NCI-H2171 (cell line): Measurements from ENCODE around the gene SH3RF3.

Experiments
- DNase-seq: peaks from one replicate; lab custom pipeline; 2025; lab: John Stamatoyannopoulos, UW

The SH3RF3 gene

DNA sequence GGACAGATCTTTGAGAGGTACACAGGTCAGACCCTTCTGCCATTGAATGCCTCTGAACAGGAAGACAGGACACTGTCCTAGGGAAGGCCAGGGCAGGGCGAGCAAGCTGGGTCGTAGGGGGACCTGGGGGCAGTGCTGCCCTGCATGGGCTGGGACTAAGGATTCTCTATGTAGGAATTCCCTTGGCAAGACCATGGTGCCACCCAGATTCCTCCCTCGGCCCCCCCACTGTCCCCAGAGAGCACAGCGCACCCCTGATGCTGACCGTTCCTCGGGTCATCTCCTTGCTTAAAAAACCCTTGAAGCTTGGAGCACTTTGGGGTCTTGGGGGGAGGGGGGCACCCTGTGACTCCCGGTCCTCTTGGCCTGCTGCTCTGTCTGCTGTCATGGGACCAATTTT, 289.7 kb downstream of the SH3RF3 start:
- no peak for DNase-seq

DNA sequence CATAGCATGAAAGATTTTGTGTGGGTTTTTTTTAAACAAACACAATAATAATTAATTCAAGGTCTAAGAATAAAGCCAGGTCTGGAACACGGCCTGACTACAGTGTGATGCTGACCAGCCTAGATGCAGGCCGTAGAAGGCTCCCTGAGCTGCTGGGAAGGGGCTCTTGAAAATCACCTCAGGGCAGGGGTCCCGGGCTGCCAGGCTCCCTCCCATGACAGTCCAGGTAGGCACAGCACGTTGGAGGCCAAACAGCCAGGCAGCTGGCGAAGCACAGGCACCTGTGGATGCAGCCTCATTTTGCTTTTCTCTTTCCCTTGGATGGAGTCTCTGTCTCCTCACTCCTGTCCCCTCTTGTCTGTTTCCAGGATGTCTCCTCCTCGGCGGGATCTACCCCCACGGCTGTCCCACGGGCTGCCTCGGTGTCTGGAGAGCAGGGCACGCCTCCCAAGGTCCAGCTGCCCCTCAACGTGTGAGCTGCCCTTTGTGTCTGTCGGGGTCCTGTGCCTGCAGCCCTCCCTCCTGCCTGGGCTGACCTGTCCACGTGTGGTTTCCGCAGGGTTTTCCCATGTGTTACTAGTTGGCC, 290.3 kb downstream of the SH3RF3 start:
- DNase-seq = no peak

DNA sequence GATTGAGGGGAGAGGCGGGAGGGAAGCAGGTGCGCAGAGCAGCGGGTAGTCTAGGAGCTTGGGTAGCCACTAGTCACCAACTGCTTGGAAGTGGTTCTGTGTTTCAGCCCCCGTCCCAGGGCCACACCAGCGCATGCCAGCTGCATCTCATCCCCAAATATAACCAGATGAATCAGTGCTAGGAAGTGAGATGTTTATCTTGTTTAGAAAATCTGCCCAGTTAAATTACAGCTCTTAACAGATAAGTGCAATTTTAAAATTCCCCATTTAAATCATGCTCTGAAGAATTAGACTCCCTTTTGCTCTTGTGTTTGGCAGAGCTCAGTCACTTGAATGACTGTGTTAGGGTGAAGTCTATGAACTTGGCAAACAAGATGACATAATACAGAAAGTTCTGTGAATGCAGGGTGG, 291.0 kb downstream of the SH3RF3 start:
- DNase-seq = no peak

DNA sequence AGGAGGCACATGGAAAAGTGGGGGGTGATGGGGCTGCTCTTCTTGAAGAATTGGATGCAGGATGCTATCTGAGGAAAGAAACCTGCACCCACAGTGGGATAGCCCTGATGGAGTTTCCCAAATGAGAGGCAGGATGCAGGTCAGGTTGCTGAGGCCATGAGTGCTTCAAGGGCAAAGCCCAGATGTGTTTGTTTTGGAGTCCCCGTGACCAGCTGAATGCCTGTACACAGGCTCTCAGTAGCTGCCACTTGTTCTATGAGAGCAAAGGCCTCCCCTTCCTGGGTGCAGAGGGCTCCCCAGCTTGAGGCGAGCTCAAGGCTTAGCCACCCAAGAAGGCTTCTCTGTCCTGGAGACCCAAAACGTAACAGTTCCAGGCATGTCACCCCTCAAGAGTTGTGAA, 292.1 kb downstream of the SH3RF3 start:
- DNase-seq = no peak

DNA sequence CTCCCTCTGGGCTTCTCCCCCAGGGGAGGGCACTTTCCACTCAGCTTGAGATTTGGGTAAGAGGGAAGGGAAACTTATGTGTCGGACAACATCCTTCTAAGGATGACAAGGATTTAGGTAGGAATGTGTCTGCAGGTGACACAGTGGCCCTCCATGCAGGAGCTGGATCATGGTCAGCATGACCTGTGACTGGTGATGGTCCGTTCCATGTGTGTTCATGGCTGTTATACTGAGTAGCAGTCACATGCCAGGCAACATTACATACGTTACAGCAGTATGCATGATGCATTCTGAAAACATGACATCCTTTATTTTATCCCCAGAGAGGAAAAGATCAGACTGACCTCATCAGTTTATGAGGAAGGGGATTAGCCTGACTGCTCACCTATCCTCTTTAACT, 292.6 kb downstream of the SH3RF3 start:
- DNase-seq = no peak

DNA sequence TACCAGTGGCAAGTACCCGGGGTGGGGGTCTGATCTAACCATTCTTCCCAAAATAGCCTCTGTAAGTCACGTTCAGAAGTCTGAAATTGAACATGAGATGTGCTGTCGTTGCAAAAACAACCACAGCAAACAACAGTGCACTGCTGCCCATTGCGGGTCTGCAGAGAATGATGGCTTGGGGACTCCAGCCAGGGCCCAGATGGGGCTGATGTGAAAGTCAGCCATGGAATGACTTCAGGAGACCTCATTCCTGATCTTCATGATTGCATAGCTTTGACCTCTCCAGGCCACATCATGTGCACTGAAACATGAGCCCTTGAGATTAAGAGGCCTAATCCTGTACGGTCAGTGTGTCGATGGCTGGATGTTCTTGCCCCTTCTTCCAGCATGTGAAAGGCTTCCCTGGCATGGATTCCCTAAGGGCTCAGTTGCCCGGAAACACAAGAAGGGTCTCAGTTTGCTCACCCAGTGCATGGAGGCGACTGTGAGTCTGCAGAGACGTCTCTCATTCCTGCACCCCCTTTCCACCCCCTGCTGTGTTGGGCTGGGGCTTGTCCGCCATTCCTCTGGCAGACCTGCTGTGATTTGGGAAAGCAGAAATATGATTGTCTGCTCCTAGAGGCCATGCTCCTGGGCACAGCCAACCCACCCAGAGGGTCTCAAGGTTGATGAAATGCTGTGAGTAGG, 293.2 kb downstream of the SH3RF3 start:
- DNase-seq = no peak

DNA sequence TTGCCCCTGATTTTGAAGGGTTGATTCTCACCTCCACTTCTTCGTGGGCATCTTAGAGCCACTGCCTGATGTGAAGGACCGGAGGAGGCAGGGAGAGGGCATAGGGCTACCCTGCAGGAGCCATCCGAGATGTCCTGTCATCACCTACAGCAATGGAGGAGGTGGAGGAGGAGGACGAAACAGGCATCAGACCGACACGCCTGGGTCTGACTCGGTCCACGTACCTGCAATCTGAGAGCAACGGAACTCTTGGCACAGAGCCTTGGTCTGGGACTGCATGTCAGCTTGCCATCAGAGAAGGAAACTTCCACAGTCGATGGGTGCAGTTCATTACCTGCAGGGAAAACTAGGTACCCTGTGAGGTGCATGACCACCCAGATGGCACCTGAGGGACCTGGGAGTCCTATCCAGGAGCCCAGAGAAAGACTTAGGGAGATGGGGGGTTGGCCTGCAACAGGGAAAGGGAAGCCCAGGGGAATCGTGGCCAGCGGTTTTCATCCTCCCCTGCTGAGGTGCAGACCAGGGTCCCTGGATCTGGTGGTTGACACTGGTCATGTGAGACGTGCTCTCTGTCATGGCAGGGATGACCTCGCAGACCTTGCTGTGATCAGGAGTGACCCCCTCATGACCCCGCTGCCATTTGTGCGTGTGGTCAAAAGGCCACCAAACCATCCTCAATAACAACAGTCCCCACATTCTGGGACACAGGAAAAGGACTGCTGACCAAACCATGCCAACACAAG, 293.9 kb downstream of the SH3RF3 start:
- no peak for DNase-seq

DNA sequence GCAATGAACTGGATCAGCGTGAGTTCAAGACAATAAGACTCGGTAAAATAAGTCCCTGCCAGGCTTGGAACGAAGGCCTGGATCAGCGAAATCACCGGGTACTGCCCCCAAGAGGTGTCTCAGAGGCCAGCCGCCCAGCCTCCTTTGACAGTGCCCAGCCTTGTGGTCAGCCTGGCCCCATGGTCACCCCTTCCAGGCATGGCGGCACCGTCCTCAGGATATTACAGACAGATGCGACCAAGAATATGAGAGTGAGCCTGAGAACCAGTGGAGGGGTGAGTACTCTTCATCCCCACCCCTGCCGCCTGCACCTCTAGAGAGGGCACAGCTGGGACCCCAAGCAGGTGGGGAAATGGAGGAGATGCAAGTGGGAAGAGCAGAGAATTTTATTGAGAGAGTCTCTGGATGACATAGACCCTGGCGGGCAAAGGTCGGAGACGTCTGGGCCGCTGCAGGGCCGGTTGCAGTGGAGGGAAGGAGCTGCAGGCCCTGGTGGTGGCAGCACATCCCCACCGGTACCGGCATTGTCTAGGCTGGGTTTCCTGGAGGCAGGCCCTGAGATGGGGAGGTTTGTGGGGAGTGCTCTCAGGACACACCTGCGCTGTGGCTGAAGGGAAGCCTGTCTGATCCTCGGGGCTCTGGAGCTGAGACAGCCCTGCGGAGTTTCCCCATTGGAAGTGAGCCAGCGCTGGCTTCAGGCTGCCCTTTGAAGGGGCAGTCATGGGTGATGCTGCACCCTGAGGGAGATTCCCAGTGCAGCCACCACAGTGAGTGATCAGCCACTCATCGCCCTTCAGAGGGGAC, 294.8 kb downstream of the SH3RF3 start:
- DNase-seq = no peak

DNA sequence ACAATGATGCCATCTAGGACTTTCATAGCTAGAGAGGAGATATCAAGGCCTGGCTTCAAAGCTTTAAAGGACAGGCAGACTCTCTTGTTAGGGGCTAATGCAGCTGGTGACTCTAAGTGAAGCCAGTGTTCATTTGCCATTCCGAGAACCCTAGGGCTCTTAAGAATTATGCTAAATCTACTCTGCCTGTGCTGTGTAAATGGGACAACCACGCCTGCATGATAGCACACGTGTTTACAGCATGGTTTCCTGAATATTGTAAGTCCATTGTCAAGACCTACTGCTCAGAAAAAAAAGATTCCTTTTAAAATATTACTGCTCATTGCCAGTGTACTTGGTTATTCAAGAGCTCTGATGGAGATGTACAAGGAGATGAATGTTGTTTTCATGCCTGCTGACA, 296.4 kb downstream of the SH3RF3 start:
- DNase-seq = no peak

DNA sequence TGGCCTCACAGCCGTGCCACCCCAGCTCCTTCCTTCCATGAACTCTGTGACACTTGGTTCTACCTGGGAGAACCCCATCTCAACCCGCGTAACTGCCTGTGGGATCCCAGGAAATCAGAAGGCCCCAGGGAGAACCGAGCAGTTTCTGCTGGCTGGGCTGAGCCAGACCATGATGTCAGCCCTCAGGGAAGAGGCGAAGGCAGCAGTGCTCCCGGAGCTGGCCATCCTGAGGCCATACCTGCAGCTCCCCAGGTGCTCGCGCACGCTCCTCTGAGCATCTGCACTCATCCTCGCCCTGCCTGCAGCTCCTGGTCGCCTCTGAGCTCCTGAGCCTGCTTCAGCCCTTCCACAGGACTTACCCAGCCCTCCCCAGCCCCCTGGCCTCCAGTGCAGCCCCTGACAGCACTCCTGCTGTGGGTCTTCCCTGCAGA, 298.7 kb downstream of the SH3RF3 start:
- no peak for DNase-seq

DNA sequence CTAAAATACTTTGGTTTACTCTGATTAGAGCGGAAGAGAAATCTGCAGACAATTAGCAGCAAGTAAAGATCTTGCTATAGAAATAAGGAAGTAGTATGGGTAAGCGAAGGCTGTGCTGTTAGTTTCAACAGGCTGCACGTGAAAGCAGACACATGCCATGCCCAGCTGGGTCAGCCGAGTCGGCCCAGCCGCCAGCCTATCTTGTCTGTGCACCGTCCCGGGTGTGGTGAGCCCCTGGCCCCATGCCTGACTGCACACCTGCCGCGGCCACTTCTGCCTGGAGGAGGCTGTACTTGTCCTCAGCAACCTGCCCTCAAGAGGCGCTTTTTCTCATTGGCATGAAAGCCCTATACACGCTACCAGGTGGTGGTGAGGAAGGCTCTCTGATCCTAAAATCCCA, 299.3 kb downstream of the SH3RF3 start:
- no peak for DNase-seq

DNA sequence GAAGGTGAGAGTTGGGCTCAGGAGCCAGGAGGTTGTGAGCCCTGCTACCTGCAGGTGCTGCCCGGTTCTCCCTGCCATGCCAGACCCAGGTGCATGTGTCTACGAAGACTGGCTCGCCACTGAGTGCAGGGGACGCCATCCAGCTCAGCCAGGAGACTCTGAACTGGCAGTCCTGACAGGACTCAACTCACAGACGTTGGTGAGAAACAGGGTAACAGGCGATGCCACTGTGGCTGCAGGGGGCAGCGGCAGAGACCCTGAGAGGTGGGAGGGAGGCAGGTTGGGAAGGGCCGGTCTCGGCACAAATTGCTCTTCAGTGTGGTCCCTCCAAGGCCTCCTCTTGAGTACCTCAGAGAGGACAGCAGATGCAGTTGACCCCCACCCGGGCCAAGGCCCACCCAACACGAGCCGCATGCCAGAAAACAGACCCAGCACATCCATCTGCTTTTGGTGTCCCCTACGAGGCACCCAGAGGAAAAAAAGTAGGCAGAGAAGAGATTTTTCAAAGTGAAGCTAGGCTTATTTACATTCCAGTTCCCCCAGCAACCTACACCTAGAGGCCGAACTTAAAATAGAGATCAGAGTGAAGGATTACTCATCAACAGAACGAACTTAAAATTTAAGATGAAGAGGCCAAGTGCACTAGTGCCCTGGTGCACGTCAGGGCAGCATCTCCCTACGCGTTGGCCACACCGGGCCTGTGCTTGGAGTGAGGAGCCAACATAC, 300.0 kb downstream of the SH3RF3 start:
- no peak for DNase-seq

DNA sequence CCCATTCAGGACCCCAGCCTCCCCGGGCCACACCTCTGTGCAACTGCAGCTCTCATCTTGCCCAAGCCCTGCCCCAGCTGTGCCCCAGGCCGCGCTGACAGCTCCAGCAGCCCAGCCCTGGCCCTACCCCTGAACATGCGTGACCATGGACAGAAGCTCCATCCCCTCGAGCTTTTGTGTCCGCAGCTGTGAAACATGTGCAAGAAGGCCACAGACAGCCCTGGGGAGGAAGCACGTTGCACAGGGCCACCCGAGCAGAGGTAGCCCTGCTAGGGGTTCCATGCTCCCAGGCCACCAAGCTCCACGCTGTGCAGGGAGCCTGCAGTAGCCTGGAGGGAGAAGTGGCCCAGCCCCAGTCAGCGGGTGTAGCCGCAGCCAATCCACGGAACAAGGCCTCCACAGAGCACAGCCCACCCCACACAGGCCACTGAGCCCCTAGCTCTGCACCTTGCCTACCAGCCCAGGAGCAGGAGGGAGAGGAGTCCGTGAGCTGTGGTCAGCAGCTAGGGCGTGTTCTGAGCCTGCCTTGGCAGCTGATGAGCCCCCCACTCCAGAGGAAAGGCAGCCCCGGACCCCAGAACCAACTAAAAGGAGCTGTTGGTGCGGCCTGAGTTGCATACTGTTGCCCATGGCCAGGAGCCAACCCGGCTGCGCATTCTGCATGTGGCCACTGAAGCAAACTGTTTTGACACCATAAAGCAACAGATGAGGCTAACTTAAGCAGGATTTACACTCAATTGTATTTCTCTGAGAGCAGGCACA, 300.7 kb downstream of the SH3RF3 start:
- DNase-seq = no peak

DNA sequence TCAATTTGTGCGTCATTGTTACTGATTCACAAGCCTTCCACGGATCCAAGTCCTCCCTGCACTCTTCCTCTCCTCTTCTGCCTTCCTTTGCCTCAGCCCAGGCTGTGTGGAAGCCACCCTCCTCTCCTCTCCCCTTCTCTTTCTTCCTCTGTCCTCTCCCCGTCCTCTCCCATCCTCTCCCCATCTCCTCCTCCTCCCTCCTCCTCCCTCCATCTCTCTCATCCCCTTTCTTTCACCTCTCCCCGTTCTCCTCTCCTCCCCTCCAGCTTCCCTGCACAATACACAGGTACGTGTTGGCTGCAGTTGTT, 301.3 kb downstream of the SH3RF3 start:
- no peak for DNase-seq

DNA sequence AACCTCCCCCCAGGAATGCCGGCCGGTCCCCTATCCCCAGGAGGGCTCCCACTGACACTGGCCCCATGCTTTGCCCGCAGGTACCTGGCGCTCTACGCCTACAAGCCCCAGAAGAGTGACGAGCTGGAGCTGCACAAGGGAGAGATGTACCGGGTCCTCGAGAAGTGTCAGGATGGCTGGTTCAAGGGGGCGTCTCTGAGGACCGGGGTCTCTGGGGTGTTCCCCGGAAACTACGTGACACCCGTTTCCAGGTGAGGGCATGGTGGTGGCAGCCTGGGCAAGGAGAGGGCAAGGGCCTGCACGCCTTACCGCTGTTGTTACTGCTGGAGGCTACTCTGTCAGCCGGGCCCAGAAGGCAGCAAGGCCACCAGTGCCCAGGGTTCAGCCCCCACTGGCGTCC, 303.4 kb downstream of the SH3RF3 start:
- DNase-seq = no peak

DNA sequence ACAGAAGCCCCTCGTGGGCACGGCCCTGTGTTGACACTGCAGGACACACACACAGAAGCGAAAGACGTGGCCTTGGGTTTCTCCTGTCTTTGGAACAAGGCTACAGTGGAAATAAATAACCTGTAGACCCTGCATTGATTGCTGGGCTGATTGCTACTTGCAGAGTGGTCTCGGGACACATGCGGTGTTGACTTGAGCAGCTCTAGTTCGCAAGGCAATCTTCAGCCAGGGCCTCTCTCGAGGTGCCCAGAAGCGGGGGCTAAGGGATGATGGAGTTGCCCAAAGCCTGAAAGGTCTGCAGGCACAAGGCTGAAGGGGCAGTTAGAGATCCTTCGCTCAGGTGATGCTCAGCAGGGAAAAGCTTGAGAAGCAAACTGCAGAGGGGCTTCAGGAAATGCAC, 304.5 kb downstream of the SH3RF3 start:
- no peak for DNase-seq

DNA sequence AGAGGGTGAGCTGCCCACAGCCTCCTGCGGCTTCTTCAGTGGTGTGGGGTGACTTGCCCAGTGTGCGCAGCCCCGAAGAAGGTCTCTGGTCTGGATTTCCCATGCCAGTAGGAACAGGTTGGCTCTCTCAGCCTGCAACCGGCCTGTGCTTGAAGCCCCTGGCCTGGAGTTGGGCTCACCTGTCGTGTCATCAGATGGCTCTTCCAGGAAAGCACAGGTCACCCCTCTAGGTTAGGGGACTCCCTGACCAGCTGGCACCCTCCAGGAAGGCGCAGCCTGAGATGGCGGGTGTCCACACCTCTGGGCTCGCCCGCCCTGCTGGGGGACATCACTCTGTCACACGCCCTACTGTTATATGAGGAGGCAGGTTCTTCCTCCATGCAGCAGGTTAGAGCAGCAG, 304.9 kb downstream of the SH3RF3 start:
- DNase-seq = no peak

DNA sequence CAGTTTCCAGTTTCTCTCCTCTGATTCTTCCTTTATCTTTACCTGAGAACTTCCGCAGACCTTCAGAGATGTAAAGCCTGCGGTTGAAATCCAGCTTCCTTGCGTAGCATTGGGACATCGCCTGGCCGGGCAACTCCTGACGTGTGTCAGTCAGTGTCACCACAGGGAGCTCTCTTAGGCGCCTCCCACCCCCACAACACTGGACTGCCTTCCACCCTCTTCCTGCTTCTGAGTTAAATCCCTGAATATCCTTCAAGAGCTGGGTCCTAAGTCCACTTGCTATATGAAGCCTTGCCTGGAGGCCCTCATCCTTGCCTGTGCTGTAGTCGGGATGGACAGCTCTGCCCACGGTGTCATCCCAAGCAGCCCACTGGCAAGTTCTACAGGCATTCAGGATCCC, 305.3 kb downstream of the SH3RF3 start:
- no peak for DNase-seq

DNA sequence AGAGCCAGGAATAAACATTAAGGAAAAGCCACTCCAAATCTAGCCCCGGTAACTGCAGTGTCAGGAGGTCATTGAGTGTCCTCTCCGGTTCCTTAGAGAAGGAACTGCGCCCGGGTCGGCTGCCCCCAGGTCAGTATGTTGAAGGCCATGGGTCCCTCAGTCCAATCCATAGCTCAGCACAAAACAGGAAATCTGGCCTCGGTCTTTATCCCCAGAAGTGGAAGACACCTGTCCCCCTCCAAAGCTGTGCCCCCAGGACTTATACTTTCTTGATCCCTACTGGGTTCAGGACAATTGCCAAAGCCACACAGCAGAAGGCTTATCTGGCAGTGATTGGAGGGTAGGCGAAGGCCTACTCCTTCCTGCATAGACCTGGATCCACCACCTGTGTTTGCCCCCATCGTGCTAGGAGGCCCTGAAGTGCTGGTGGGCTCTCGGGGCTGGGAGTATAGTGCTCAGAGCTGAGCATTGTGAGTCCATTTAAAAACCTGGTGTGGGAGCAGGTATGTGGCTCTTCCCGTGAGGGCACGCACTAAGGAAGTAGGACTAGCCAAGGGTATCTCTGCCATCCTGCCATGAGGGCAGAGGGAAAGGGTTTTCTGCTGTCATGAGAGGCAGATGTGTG, 306.2 kb downstream of the SH3RF3 start:
- DNase-seq = no peak

DNA sequence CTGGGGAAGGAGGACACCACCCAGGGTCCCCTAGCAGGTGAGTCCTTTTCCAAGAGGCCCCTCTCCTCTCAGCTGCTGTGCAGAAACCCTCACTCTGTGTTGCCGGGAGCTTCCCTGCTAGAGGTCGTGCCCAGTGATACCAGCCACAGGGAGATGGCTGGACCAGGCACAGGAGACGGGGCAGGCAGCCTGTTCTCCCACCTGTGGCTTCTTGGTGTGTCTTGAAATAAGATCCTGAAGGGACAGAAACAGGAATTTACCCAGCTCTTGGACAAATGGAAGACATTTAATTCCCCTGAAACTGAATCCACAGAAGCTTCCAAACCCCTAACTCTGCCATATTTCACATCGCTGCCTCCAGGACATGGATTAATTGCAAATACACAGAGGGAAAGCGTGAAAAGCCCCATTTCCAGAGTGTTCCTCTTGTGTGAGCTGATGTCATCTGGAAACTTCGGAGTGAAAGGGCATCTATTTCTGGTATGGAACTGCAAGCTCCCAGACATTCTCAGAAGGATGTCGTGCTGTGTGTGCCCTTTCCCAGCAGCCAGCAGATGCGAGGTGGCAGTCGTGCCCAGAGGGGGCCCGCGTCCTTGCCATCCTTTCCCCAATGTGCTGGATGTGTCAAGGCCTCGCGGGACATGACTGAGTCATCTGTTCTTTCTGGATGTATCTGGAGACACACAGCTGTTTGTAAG, 307.0 kb downstream of the SH3RF3 start:
- peak; percentile 2 for DNase-seq
